Mesendoderm (in vitro differentiated cells): ENCODE data around the gene PARD3B.

Experiments used
- DNase-seq: peaks from one replicate; pipeline ENCODE4 v3.0.0; 2013
- H2AK5ac ChIP-seq: 2 replicates; pipeline ENCODE4 v1.6.1; 2013; ENCODE audit warnings: low read length, inconsistent platforms
- H2BK120ac ChIP-seq: 2 replicates; pipeline ENCODE4 v1.6.1; 2013; ENCODE audit warnings: low read depth, mild to moderate bottlenecking, low read length, moderate library complexity, mixed read lengths
- H2BK15ac ChIP-seq: replicated peaks from 2 replicates; pipeline ENCODE4 v1.6.1; 2013; ENCODE audit warnings: low read depth, mild to moderate bottlenecking, moderate library complexity
- H2BK5ac ChIP-seq: 2 replicates; pipeline ENCODE4 v1.6.1; 2013; ENCODE audit warnings: low read length, inconsistent platforms
- H3K18ac ChIP-seq: 2 replicates; pipeline ENCODE4 v1.6.1; 2013; ENCODE audit warnings: mild to moderate bottlenecking, low read length, mixed read lengths
- H3K23ac ChIP-seq: one replicate; pipeline ENCODE4 v1.6.1; 2013; ENCODE audit warnings: low read length
- H3K27ac ChIP-seq: 2 replicates; pipeline ENCODE4 v1.5.1; 2013; ENCODE audit warnings: low read depth, mild to moderate bottlenecking, inconsistent platforms, low read length, moderate library complexity
- H3K27me3 ChIP-seq: 2 replicates; pipeline ENCODE4 v1.6.1; 2013; ENCODE audit warnings: low read length, control low read depth, mild to moderate bottlenecking, inconsistent platforms; ENCODE audit not compliant: insufficient read depth, poor library complexity
- H3K36me3 ChIP-seq: 2 replicates; pipeline ENCODE4 v1.6.1; 2013; ENCODE audit warnings: low read length, inconsistent platforms; ENCODE audit not compliant: control insufficient read depth, insufficient read depth
- H3K4ac ChIP-seq: one replicate; pipeline ENCODE4 v1.6.1; 2013; ENCODE audit warnings: low read depth, mild to moderate bottlenecking, low read length, moderate library complexity
- H3K4me1 ChIP-seq: 2 replicates; pipeline ENCODE4 v1.6.1; 2013; ENCODE audit warnings: low read depth, low read length, inconsistent platforms; ENCODE audit not compliant: control insufficient read depth
- H3K4me2 ChIP-seq: 2 replicates; pipeline ENCODE4 v1.6.1; 2013; ENCODE audit warnings: low read length
- H3K4me3 ChIP-seq: 2 replicates; pipeline ENCODE4 v1.5.1; 2013; ENCODE audit warnings: mild to moderate bottlenecking, low read length
- H3K56ac ChIP-seq: one replicate; pipeline ENCODE4 v1.6.1; 2013; ENCODE audit warnings: low read length
- H3K79me1 ChIP-seq: 2 replicates; pipeline ENCODE4 v1.6.1; 2013; ENCODE audit warnings: low read length, inconsistent platforms
- H3K79me2 ChIP-seq: 2 replicates; pipeline ENCODE4 v1.6.1; 2013; ENCODE audit warnings: mild to moderate bottlenecking, low read length; ENCODE audit not compliant: control insufficient read depth, insufficient read depth
- H3K9ac ChIP-seq: 2 replicates; pipeline ENCODE4 v1.6.1; 2013; ENCODE audit warnings: low read length, inconsistent platforms
- H4K5ac ChIP-seq: one replicate; pipeline ENCODE4 v1.6.1; 2013; ENCODE audit warnings: low read length
- H4K8ac ChIP-seq: one replicate; pipeline ENCODE4 v1.6.1; 2013; ENCODE audit warnings: low read depth, mild to moderate bottlenecking, control low read depth, low read length, moderate library complexity
- WGBS: extraction: QIAGEN DNeasy Blood & Tissue Kit; methylation state at CpG from one replicate; pipeline ENCODE4 v1.1.7; 2013; ENCODE audit warnings: low lambda C conversion rate, missing lambda C conversion rate; ENCODE audit not compliant: insufficient coverage; ENCODE audit errors: extremely low coverage; 5-methylcytosine and 5-hydroxymethylcytosine counted together

The PARD3B gene

GRCh38 chr2:205346649-205347048 is 801.4 kb downstream of the PARD3B start:
- no CpG with 5 or more reads among the region's 2 CpGs for WGBS
- H3K9ac ChIP-seq: no peak overlapping the region
- H3K56ac ChIP-seq: no peak overlapping the region
- no peak overlapping the region for H2BK120ac ChIP-seq
- no peak overlapping the region for H3K27ac ChIP-seq
- no peak overlapping the region for H3K4me2 ChIP-seq
- H3K4me1 ChIP-seq: peaks cover 4% of the 10 kb centered on the region
- no peaks in the 10 kb centered on the region for H3K79me2 ChIP-seq
- no peak overlapping the region for H4K5ac ChIP-seq
- no peaks in the 10 kb centered on the region for H3K36me3 ChIP-seq
- H3K4ac ChIP-seq: no peak overlapping the region
- no peak overlapping the region for H3K4me3 ChIP-seq
- H2AK5ac ChIP-seq: no peak overlapping the region
- H2BK15ac ChIP-seq: no peak overlapping the region
- no peak overlapping the region for H3K23ac ChIP-seq
- H2BK5ac ChIP-seq: no peak overlapping the region
- no peak overlapping the region for H3K18ac ChIP-seq
- no peaks in the 10 kb centered on the region for H3K27me3 ChIP-seq
- no peak for DNase-seq
- H3K79me1 ChIP-seq: no peaks in the 10 kb centered on the region
- no peak overlapping the region for H4K8ac ChIP-seq

GRCh38 chr2:205347899-205348298 is 802.6 kb downstream of the PARD3B start:
- H3K4ac ChIP-seq: no peak overlapping the region
- H3K4me1 ChIP-seq: peaks cover 4% of the 10 kb centered on the region
- H3K4me3 ChIP-seq: no peak overlapping the region
- no CpG with 5 or more reads among the region's 2 CpGs for WGBS
- no peak overlapping the region for H3K23ac ChIP-seq
- no peaks in the 10 kb centered on the region for H3K27me3 ChIP-seq
- no peak overlapping the region for H2BK15ac ChIP-seq
- H2AK5ac ChIP-seq: no peak overlapping the region
- no peak overlapping the region for H3K9ac ChIP-seq
- peak overlapping the region; percentile 40 for H3K18ac ChIP-seq
- no peak overlapping the region for H4K5ac ChIP-seq
- no peak overlapping the region for H3K56ac ChIP-seq
- H3K79me2 ChIP-seq: no peaks in the 10 kb centered on the region
- H4K8ac ChIP-seq: no peak overlapping the region
- no peak overlapping the region for H3K27ac ChIP-seq
- H2BK120ac ChIP-seq: peak overlapping the region; percentile 15
- H3K79me1 ChIP-seq: no peaks in the 10 kb centered on the region
- peak; percentile 40 for DNase-seq
- H3K36me3 ChIP-seq: no peaks in the 10 kb centered on the region
- no peak overlapping the region for H3K4me2 ChIP-seq
- H2BK5ac ChIP-seq: no peak overlapping the region

GRCh38 chr2:205352094-205352493 is 806.8 kb downstream of the PARD3B start:
- no peak overlapping the region for H3K4me3 ChIP-seq
- H3K56ac ChIP-seq: no peak overlapping the region
- H3K4ac ChIP-seq: no peak overlapping the region
- no peak overlapping the region for H2BK15ac ChIP-seq
- H3K79me1 ChIP-seq: no peaks in the 10 kb centered on the region
- no peak overlapping the region for H2BK120ac ChIP-seq
- no peak overlapping the region for H4K5ac ChIP-seq
- H3K79me2 ChIP-seq: no peaks in the 10 kb centered on the region
- no peaks in the 10 kb centered on the region for H3K36me3 ChIP-seq
- no peak overlapping the region for H4K8ac ChIP-seq
- H3K9ac ChIP-seq: no peak overlapping the region
- WGBS: no CpG with 5 or more reads among the region's 3 CpGs
- no peak overlapping the region for H2AK5ac ChIP-seq
- H3K4me2 ChIP-seq: no peak overlapping the region
- DNase-seq: no peak
- no peak overlapping the region for H3K27ac ChIP-seq
- H3K27me3 ChIP-seq: no peaks in the 10 kb centered on the region
- H3K18ac ChIP-seq: no peak overlapping the region
- peaks cover 4% of the 10 kb centered on the region for H3K4me1 ChIP-seq
- no peak overlapping the region for H2BK5ac ChIP-seq
- H3K23ac ChIP-seq: no peak overlapping the region

- Histone ChIP-seq H3K27ac (no peak overlapping the region), H3K56ac (no peak overlapping the region), H4K8ac (no peak overlapping the region), H2BK5ac (no peak overlapping the region), H3K9ac (no peak overlapping the region), H3K4me3 (no peak overlapping the region), H3K4me2 (no peak overlapping the region), H3K23ac (no peak overlapping the region), H3K4ac (no peak overlapping the region), H3K4me1 (peaks cover 4% of the 10 kb centered on the region), H3K27me3 (no peaks in the 10 kb centered on the region), H3K79me1 (no peaks in the 10 kb centered on the region), H3K36me3 (no peaks in the 10 kb centered on the region), H2BK15ac (no peak overlapping the region), H3K79me2 (no peaks in the 10 kb centered on the region), H2AK5ac (no peak overlapping the region), H2BK120ac (no peak overlapping the region), H4K5ac (no peak overlapping the region), H3K18ac (no peak overlapping the region)
- no CpG with 5 or more reads among the region's 3 CpGs for WGBS
- no peak for DNase-seq
Measured at GRCh38 chr2:205352593-205352992, 807.3 kb downstream of the PARD3B start.

GRCh38 chr2:205357732-205358131 is 812.5 kb downstream of the PARD3B start:
- H3K27ac ChIP-seq: peak overlapping the region; percentile 82
- H4K8ac ChIP-seq: no peak overlapping the region
- no peaks in the 10 kb centered on the region for H3K36me3 ChIP-seq
- no peak overlapping the region for H2BK5ac ChIP-seq
- no peak overlapping the region for H3K9ac ChIP-seq
- H3K18ac ChIP-seq: no peak overlapping the region
- peaks cover 4% of the 10 kb centered on the region for H3K4me1 ChIP-seq
- no peak overlapping the region for H3K4me2 ChIP-seq
- no peak overlapping the region for H2BK15ac ChIP-seq
- no peak overlapping the region for H2AK5ac ChIP-seq
- WGBS: no CpG with 5 or more reads among the region's 2 CpGs
- H4K5ac ChIP-seq: no peak overlapping the region
- H3K56ac ChIP-seq: no peak overlapping the region
- no peak overlapping the region for H2BK120ac ChIP-seq
- H3K23ac ChIP-seq: no peak overlapping the region
- no peaks in the 10 kb centered on the region for H3K79me1 ChIP-seq
- no peak overlapping the region for H3K4me3 ChIP-seq
- peak; percentile 74 for DNase-seq
- H3K27me3 ChIP-seq: no peaks in the 10 kb centered on the region
- H3K4ac ChIP-seq: no peak overlapping the region
- H3K79me2 ChIP-seq: no peaks in the 10 kb centered on the region

- no peak overlapping the region for H2BK5ac ChIP-seq
- no peak overlapping the region for H3K9ac ChIP-seq
- no peak overlapping the region for H3K18ac ChIP-seq
- no peaks in the 10 kb centered on the region for H3K79me1 ChIP-seq
- H2BK120ac ChIP-seq: no peak overlapping the region
- no peak overlapping the region for H3K4me2 ChIP-seq
- no CpG with 5 or more reads among the region's 8 CpGs for WGBS
- H3K36me3 ChIP-seq: no peaks in the 10 kb centered on the region
- H4K8ac ChIP-seq: no peak overlapping the region
- H3K4me1 ChIP-seq: peaks cover 4% of the 10 kb centered on the region
- no peaks in the 10 kb centered on the region for H3K79me2 ChIP-seq
- H2BK15ac ChIP-seq: no peak overlapping the region
- no peak overlapping the region for H2AK5ac ChIP-seq
- no peak overlapping the region for H3K23ac ChIP-seq
- no peaks in the 10 kb centered on the region for H3K27me3 ChIP-seq
- no peak overlapping the region for H4K5ac ChIP-seq
- H3K56ac ChIP-seq: peak overlapping the region; percentile 39
- H3K4ac ChIP-seq: no peak overlapping the region
- peak; percentile 85 for DNase-seq
- peak overlapping the region; percentile 82 for H3K27ac ChIP-seq
- no peak overlapping the region for H3K4me3 ChIP-seq
Measured at GRCh38 chr2:205358351-205358815, 813.1 kb downstream of the PARD3B start.
